GM21423 (cell line): ENCODE measurements around the gene JPH3.

ENCODE experiments used
- ATAC-seq: cut with Tn5 transposase; IDR thresholded peaks from one replicate; pipeline ENCODE4 v1.9.1; 2021; ENCODE audit warnings: mild to moderate bottlenecking, moderate library complexity; ENCODE audit not compliant: unreplicated experiment

JPH3 gene

GRCh38 chr16:87692176-87692575 is 89.9 kb downstream of the JPH3 start:
- ATAC-seq: no peak

DNA sequence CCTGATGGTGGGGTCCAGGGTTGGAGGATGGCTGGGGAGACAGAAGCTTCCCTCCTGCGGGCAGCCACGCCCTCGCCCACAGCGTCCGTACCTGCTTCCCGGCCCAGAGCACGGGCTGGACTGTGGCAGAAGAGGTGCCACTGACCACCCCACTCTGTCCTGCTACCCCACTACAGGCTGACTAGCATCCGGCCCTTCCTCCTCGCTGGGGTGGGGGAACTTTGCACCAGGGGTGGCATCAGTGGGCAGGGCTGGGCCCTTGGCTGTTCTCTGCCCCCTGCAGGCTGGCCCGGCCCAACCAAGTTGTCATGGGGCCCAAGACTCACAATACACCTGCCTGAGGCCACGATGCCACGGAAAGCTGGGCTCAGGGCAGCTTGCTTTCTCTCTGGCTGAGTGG is 90.4 kb downstream of the JPH3 start:
- no peak for ATAC-seq

DNA sequence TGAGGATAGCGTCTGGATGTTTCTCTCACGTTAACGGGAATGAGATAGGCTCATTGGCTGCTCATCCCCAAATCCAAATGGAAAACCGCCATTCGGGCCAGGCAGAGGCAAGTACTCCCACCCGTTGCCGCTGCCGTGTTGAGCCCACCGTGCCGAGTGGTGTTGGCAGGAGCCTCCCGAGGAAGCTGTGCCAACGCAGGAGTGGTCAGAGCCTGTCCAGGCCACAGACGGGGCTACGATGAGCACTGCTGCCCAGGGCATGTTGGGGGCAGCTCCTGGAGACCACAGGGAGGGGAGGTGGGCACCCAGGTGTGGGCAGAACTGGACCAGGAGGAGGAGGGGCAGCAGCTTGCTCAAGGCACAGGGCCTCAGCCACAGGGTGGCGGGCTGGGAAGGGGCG is 91.5 kb downstream of the JPH3 start:
- no peak for ATAC-seq

GRCh38 chr16:87694441-87695125 is 92.3 kb downstream of the JPH3 start:
- no peak for ATAC-seq

DNA sequence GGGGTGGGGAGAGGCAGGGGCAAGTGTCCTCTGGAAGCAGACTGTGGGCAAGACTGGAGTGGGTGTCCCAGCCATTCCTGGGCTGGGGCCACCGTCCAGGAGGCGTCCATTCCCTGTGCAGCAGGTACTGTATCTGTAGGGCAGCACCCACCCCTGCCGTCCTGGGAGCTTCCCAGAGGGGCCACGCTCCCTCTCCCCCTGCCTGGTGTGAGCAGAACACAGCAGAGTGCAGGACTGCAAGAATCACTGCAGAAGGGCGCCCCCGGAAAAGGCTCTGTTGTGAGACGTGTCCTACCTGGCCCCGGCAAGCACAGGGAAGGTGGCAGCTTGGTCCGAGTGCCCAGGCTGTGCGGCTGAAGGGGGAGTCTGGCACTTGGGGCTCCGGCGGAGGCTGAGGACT is 93.2 kb downstream of the JPH3 start:
- no peak for ATAC-seq

DNA sequence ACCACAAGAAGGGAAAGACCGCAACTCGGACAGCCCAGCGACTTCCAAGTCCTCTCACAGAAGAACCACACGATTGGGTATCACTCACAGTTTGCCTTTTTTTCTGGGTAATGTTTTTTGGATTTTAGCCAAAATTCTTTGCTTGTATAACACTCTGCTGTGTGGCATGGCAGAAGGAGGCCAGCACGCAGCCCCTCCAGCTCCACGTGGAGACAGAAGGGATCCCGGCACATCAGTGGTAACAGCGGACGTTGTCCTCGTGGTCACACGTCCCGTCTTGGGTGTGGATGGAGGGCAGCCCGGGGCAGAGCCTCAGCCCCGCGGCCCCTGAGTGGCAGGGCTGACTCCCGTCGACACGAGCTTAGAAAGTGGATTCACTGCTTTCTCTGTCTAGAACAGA is 94.4 kb downstream of the JPH3 start:
- ATAC-seq: no peak

- ATAC-seq: no peak
Measured at GRCh38 chr16:87697256-87697655, 94.9 kb downstream of the JPH3 start.

GRCh38 chr16:87697792-87698191 is 95.5 kb downstream of the JPH3 start:
- ATAC-seq: no peak

GRCh38 chr16:87698241-87698640 is 95.9 kb downstream of the JPH3 start:
- ATAC-seq: peak; percentile 27

- ATAC-seq: no peak
Measured at GRCh38 chr16:87698676-87699199, 96.4 kb downstream of the JPH3 start.

DNA sequence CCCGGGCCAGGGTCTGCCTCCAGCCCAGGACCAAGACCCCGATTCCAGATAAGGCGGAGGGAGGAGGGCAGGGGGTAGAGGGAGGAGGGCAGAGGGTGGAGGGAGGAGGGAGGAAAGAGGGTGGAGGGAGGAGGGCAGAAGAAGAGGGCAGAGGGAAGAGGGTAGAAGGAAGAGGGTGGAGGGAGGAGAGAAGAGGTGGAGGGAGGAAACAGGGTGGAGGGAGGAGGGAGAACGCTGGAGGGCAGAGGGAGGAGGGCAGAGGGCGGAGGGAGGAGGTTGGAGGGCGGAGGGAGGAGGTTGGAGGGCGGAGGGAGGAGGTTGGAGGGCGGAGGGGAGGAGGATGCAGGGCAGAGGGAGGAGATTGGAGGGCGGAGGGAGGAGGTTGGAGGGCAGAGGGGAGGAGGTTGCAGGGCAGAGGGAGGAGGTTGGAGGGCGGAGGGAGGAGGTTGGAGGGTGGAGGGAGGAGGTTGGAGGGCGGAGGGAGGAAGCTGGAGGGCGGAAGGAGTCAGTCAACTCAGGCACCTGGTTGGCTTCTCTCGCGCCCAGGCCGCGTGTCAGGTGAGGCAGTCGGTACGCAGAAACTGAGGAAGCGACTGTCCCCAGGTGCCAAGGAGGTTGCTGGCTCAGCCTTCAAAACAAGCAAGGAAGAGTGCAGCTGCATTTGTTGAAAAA is 98.2 kb downstream of the JPH3 start:
- ATAC-seq: no peak

- no peak for ATAC-seq
Measured at GRCh38 chr16:87701078-87701460, 98.8 kb downstream of the JPH3 start.

DNA sequence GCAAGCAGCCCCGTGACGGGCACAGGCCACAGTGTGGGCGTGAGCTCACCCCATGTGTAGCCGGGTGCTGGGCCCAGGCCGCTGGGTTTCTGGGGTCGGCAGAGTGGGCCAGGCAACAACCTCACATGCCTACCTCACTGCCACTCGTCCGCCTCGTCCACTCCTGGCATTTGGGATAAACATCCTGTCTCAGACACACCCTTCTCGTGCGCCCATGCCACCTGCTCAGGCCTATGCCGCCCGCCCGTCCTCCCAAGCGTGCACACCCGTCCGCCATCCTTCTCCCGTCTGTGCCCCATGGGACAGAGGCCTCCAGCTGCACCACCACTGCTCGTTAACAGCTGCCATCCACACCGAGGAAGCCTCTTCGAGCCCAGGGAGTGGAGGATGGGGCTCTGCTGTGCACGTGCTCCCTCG is 99.2 kb downstream of the JPH3 start:
- ATAC-seq: no peak

- peak; percentile 56 for ATAC-seq
Measured at GRCh38 chr16:87702325-87702811, 100.1 kb downstream of the JPH3 start.

DNA sequence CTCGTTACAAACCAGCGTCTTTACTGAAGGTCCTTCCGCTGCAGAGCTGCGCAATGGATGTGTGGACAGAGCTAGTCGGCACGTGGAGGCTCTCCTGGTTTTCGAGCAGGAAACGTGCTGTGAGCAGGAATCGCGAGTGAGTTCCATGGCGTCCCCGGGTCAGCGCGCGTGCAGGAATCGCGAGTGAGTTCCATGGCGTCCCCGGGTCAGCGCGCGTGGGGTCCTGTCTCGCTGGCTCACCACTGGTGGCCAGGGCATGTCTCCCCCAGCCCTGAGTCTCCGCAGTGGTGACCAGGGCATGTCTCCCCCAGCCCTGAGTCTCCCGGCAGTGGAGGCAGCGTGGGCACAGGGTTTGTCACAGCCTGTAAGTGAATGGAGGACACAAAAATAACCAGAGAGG is 100.8 kb downstream of the JPH3 start:
- no peak for ATAC-seq

DNA sequence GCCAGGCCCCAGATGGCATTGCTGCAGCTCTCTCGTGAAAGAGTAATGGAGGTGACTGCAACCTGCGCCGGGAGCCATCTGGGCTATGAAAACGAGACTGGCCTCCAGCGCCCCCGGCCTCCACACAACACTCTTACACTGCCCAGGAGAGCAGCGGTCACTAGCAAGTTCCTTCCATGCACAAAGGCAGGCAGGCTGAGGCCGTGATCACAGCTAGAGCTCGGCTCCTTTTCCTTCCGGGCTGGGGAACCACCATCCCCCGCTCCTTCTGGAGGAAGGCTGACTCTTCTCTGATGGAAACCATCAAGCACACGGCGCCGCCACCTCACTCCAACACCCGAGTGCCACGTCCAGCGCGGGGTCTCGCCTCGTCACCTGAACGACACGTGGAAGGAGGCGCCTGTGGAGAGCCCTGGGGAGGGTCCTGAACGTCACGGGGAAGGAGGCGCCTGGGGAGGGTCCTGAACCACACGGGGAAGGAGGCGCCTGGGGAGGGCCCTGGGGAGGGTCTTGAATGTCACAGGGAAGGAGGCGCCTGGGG is 101.6 kb downstream of the JPH3 start:
- ATAC-seq: no peak

- ATAC-seq: no peak
Measured at GRCh38 chr16:87704754-87705353, 102.5 kb downstream of the JPH3 start.

- ATAC-seq: no peak
Measured at GRCh38 chr16:87705771-87706277, 103.5 kb downstream of the JPH3 start.

DNA sequence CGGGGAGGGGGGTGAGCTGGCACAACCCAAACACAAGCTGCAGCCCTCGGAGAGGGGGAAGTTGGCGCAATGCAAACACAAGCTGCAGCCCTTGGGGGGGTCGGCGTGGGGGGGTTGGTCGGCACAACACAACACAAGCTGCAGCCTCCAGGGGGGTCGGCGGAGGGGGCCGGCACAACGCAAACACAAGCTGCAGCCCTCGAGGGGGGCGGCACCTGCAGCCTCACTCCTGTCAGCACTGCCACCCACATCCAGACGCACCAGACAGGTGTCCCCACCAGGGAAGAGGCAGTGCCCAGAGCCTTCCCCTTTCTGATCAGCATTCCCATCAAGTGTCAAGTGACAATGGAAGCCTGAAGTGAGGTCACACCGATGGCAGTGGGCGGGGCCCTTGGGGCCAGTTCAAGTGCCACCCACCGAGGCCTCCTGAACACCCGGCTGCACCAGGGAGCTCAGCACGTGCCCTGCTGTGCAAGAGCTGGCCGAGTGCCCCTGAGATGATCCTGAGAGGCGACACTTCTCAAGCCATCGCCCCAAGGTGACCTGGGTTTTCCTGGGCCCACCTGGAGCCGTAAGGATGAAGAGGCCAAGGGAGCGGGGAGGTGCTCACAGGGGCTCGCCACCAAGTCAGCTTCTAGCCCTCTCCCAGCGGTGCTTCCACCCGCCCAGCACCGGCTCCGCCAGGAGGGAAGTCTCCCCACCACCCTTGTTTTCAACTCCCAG is 104.1 kb downstream of the JPH3 start:
- ATAC-seq: no peak

DNA sequence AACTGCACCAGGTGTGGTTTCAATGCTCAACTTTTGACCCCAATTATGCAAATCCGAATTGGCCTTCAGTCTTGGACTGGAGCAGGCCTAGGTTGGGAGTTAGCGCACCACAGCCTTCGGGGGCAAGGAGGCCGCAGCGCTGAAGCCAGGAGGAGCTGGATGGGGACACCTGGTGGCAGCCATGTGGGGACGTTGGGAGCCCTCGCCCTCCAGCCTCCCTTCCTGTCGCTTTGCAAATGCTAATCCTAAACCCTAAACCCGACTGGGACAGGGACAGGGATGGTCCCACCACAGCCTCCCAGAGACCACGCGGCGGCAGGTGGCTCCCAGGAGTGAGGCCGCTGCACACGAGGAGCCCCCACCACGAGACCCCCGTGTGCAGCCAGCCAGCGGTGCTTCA is 104.8 kb downstream of the JPH3 start:
- no peak for ATAC-seq
